Skeletal muscle satellite cell (primary cell): Measurements from ENCODE around the gene ABLIM1.

ENCODE experiments used
- H3K27me3 ChIP-seq: 2 replicates; pipeline ENCODE4 v1.7.0; 2013; ENCODE audit warnings: low read length; ENCODE audit not compliant: control insufficient read depth, insufficient read depth
- H3K36me3 ChIP-seq: 2 replicates; pipeline ENCODE4 v1.7.0; 2013; ENCODE audit warnings: mild to moderate bottlenecking, control low read depth, low read length; ENCODE audit not compliant: insufficient read depth
- H3K4me1 ChIP-seq: 2 replicates; pipeline ENCODE4 v1.7.0; 2013; ENCODE audit warnings: low read length; ENCODE audit not compliant: control insufficient read depth, insufficient read depth
- H3K4me2 ChIP-seq: 2 replicates; pipeline ENCODE4 v1.7.0; 2013; ENCODE audit warnings: mild to moderate bottlenecking, low read length
- H3K4me3 ChIP-seq: 2 replicates; pipeline ENCODE4 v1.7.0; 2013; ENCODE audit warnings: low read length
- H3K9ac ChIP-seq: 2 replicates; pipeline ENCODE4 v1.7.0; 2013; ENCODE audit warnings: mild to moderate bottlenecking, low read depth, low read length, moderate library complexity
- H3K9me3 ChIP-seq: replicated peaks from 2 replicates; pipeline ENCODE4 v1.7.0; 2013; ENCODE audit warnings: mild to moderate bottlenecking, control low read depth, low read length

ABLIM1 gene

DNA sequence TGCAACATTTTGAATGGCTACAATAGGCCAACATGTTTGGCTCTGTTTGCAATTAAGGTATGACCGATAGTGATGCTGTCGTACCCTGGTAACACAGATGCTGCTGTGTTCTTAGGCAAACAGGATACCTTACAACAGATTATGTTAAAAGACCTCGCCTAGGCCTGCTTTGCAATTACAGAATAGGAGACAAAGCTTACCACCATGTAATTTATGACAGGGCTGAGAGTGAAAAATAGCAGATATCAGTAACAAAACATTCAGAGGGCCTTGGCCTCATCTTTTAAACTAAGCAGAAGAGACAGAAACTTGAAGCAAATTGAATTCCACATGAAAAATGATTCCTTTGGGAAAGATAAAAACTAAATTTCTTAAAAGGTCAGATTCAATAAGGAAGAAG lies 29.4 kb upstream of the ABLIM1 start:
- no peak overlapping the region for H3K9ac ChIP-seq
- no peak overlapping the region for H3K4me3 ChIP-seq
- no peaks in the 10 kb centered on the region for H3K36me3 ChIP-seq
- peaks cover 33% of the 10 kb centered on the region for H3K4me1 ChIP-seq
- H3K9me3 ChIP-seq, result no peaks in the 10 kb centered on the region
- no peak overlapping the region for H3K4me2 ChIP-seq
- no peaks in the 10 kb centered on the region for H3K27me3 ChIP-seq

DNA sequence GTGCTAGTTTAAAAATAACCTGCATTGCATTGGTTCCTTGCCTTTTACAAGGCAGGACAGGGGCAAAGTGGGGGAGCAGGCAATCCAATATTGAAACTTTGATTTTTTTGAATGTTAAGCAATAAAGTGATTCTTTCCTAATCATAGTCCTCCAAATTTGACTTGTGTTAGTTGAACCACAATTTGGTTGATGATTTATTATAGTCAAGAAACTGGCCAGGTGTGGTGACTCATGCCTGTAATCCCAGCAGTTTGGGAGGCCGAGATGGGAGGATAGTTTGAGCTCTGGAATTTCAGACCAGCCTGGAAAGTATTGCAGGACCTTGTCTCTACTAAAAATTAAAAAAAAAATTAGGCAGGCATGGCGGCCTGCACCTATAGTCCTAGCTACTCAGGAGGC lies 27.9 kb upstream of the ABLIM1 start:
- H3K4me3 ChIP-seq, result no peak overlapping the region
- H3K4me1 ChIP-seq, result peaks cover 32% of the 10 kb centered on the region
- H3K9me3 ChIP-seq, result no peaks in the 10 kb centered on the region
- H3K27me3 ChIP-seq, result no peaks in the 10 kb centered on the region
- no peak overlapping the region for H3K9ac ChIP-seq
- H3K4me2 ChIP-seq, result no peak overlapping the region
- H3K36me3 ChIP-seq, result no peaks in the 10 kb centered on the region

DNA sequence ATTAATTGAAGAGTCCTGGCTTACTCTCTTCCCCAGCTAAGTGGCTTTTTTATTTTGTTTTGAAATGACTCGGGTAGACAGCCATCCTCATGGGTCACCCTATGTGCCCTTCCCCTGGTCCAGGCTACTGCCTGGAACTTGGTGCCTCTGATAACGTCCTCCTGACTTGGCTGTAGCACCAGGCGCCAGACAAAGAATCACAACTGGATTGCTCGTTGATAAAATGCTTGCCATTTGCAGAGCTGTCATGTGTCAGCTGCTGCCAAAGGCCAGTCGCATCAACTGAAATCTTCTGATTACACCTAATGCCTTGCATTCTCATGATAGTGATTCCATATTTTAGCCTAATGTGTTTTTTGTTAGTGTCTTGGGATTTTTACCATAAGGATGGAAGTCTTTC lies 27.4 kb upstream of the ABLIM1 start:
- no peaks in the 10 kb centered on the region for H3K27me3 ChIP-seq
- peaks cover 30% of the 10 kb centered on the region for H3K4me1 ChIP-seq
- no peak overlapping the region for H3K4me3 ChIP-seq
- H3K9ac ChIP-seq, result peak overlapping the region; percentile 63
- H3K4me2 ChIP-seq, result peak overlapping the region; percentile 64
- no peaks in the 10 kb centered on the region for H3K36me3 ChIP-seq
- no peaks in the 10 kb centered on the region for H3K9me3 ChIP-seq

DNA sequence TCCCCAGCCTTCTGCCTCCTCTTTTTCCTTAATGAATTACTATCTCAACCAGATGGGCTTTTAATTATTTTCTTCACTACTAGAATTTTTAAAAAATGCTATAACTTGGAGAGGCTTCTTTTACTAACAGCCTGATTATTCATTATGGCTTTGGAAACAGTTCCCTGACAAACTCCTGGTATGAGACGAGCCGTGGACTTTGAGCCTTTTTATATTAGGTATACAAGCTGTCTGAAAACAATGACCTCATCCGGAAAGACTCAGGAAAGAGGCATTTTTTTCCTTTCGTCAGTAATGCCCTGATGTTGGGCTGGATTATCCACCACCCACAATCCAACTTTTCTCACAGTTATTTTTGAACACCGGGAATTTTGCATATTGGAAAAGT lies 26.7 kb upstream of the ABLIM1 start:
- Histone ChIP-seq H3K9ac (peak overlapping the region; percentile 63), H3K9me3 (no peaks in the 10 kb centered on the region), H3K4me2 (peak overlapping the region; percentile 64), H3K4me1 (peaks cover 30% of the 10 kb centered on the region), H3K4me3 (peak overlapping the region; percentile 34), H3K27me3 (no peaks in the 10 kb centered on the region), H3K36me3 (no peaks in the 10 kb centered on the region)

- H3K4me1 ChIP-seq, result peaks cover 30% of the 10 kb centered on the region
- peak overlapping the region; percentile 63 for H3K9ac ChIP-seq
- H3K4me3 ChIP-seq, result peak overlapping the region; percentile 34
Observed at GRCh38 chr10:114684084-114684821, 26.2 kb upstream of the ABLIM1 start.

GRCh38 chr10:114683593-114683992 lies 25.5 kb upstream of the ABLIM1 start:
- no peaks in the 10 kb centered on the region for H3K9me3 ChIP-seq
- peaks cover 30% of the 10 kb centered on the region for H3K4me1 ChIP-seq
- no peaks in the 10 kb centered on the region for H3K36me3 ChIP-seq
- H3K4me2 ChIP-seq, result no peak overlapping the region
- H3K27me3 ChIP-seq, result no peaks in the 10 kb centered on the region
- H3K9ac ChIP-seq, result peak overlapping the region; percentile 63
- no peak overlapping the region for H3K4me3 ChIP-seq

More at GRCh38 chr10:114684084-114684821, 26.2 kb upstream of the ABLIM1 start:
- Histone ChIP-seq H3K4me2 (peak overlapping the region; percentile 64), H3K36me3 (no peaks in the 10 kb centered on the region), H3K27me3 (no peaks in the 10 kb centered on the region), H3K9me3 (no peaks in the 10 kb centered on the region)

DNA sequence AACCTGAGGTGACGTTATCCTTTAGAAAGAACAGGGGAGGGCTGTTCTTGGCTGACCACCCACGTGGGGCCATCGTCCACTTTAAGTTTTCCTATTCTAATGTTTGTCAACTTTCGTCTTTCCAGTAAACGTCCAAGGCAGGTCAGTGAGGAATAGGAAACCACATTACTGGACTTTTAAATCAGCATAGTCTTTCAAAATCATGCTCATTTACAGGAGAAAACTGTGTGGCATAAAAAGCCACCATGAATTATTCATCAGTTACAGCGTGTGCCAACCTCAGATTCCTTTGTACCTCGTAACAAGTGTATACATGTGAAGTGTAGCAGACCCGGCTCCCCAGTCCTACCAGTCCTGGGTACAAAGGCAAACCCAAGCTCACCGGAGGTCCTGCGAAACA lies 25.1 kb upstream of the ABLIM1 start:
- H3K9ac ChIP-seq, result no peak overlapping the region
- H3K4me2 ChIP-seq, result no peak overlapping the region
- H3K36me3 ChIP-seq, result no peaks in the 10 kb centered on the region
- H3K9me3 ChIP-seq, result no peaks in the 10 kb centered on the region
- no peaks in the 10 kb centered on the region for H3K27me3 ChIP-seq
- H3K4me1 ChIP-seq, result peaks cover 30% of the 10 kb centered on the region
- H3K4me3 ChIP-seq, result no peak overlapping the region

GRCh38 chr10:114682532-114682931 lies 24.5 kb upstream of the ABLIM1 start:
- Histone ChIP-seq H3K9ac (no peak overlapping the region), H3K9me3 (no peaks in the 10 kb centered on the region), H3K27me3 (no peaks in the 10 kb centered on the region), H3K4me3 (no peak overlapping the region), H3K4me2 (no peak overlapping the region), H3K36me3 (no peaks in the 10 kb centered on the region), H3K4me1 (peaks cover 30% of the 10 kb centered on the region)

DNA sequence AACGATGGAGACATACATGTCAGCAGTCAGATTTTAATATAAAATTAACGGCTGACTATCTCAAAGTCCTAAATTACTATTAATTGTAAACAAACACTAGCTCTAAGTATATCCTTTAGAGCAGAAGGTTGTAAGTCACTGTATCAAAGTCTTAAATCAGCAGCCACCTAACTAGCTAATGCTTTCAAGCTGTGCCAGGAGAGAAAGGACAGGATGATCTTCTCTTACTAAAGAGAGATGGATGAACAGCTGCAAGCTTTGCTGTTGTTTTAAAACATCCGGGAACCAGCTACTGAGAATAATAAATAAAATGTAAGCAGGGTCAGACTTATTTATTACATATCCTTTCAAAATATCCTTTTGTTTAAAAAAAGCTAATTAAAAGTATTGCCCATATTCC lies 24.0 kb upstream of the ABLIM1 start:
- H3K4me3 ChIP-seq, result no peak overlapping the region
- no peaks in the 10 kb centered on the region for H3K27me3 ChIP-seq
- H3K4me2 ChIP-seq, result peak overlapping the region; percentile 11
- no peaks in the 10 kb centered on the region for H3K9me3 ChIP-seq
- no peaks in the 10 kb centered on the region for H3K36me3 ChIP-seq
- H3K9ac ChIP-seq, result no peak overlapping the region
- H3K4me1 ChIP-seq, result peaks cover 30% of the 10 kb centered on the region

- H3K4me1 ChIP-seq, result peaks cover 30% of the 10 kb centered on the region
- no peaks in the 10 kb centered on the region for H3K9me3 ChIP-seq
- no peak overlapping the region for H3K4me3 ChIP-seq
Observed at GRCh38 chr10:114681542-114681941, 23.5 kb upstream of the ABLIM1 start.

GRCh38 chr10:114680543-114681117 lies 22.6 kb upstream of the ABLIM1 start:
- no peak overlapping the region for H3K9ac ChIP-seq
- peaks cover 28% of the 10 kb centered on the region for H3K4me1 ChIP-seq
- H3K36me3 ChIP-seq, result no peaks in the 10 kb centered on the region
- no peak overlapping the region for H3K4me2 ChIP-seq
- H3K9me3 ChIP-seq, result no peaks in the 10 kb centered on the region
- no peaks in the 10 kb centered on the region for H3K27me3 ChIP-seq
- H3K4me3 ChIP-seq, result no peak overlapping the region

More at GRCh38 chr10:114681542-114681941, 23.5 kb upstream of the ABLIM1 start:
- Histone ChIP-seq H3K9ac (no peak overlapping the region), H3K36me3 (no peaks in the 10 kb centered on the region), H3K27me3 (no peaks in the 10 kb centered on the region), H3K4me2 (peak overlapping the region; percentile 11)

GRCh38 chr10:114679552-114679951 lies 21.5 kb upstream of the ABLIM1 start:
- peaks cover 18% of the 10 kb centered on the region for H3K4me1 ChIP-seq
- H3K9me3 ChIP-seq, result no peaks in the 10 kb centered on the region
- no peak overlapping the region for H3K4me2 ChIP-seq
- H3K9ac ChIP-seq, result no peak overlapping the region
- no peaks in the 10 kb centered on the region for H3K27me3 ChIP-seq
- H3K36me3 ChIP-seq, result no peaks in the 10 kb centered on the region
- H3K4me3 ChIP-seq, result no peak overlapping the region
